Left renal cortex interstitium (tissue), 4 donors: ENCODE data around the gene CDC23. TPM values are rescaled to one million over a fixed set of nuclear protein-coding genes. Genes with fewer than 3 reads are reported as not detected.
"Not testable (repeated sequence)": the region's sequence is repeated elsewhere in the genome, so short reads cannot be mapped to it uniquely, and the experiment has no call there.

Source experiments
- DNase-seq, 4 donors: peaks; one replicate each; pipeline ENCODE4 v3.0.0-alpha.2; 2013; ENCODE audit warnings: low read depth in 4 of 4, low spot score in 2 of 4, missing footprints in 1 of 4
- polyA plus RNA-seq, 4 donors: library from polyadenylated mRNA; unstranded; fragments of 120-200 nt; gene quantifications; one replicate each; pipeline ENCODE4 v1.2.1, GENCODE V29; 2013; ENCODE audit not compliant: insufficient read length in 4 of 4

The CDC23 gene
- polyA plus RNA-seq, 4 donors: 56.6 to 67.5 (median 60.7) TPM

GRCh38 chr5:138223532-138223931 is 10.4 kb upstream of the CDC23 start:
- no peak for DNase-seq

DNA sequence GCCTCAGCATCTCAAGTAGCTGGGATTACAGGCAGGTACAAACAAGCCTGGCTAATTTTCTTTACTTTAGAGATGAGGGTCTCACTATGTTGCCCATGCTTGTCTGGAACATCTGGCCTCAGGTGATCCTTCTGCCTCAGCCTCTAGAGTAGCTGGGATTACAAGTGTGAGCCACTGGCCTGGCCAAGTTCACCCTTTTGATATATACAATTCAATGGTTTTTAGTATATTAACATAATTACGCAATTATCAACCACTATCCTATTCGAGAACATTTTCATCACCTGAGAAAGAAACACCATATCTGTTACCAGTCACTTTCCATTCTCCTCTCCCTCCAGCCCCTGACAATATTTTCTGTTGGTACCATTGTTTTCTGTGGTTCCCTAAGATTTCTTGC is 3.7 kb upstream of the CDC23 start:
- no peak for DNase-seq

DNA sequence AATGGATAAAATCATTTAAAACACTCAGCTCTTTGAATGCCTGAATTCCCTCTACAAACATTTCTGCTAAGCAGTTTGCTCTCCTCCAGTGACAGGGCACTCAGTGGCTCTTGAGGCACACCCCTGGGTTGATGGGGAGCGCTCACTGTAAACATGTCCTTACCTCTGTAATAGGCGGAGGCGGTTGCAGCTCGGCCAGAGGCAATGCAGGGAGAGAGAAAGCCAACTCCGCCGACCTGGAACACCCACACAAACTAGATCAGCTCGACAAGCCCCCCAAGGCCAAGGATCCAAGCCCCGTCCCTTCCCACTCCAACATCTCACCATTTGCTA is 329 bp downstream of the CDC23 start:
- peak in 1 of 4 donors; percentile 0 for DNase-seq

- DNase-seq: no peak
These were observed 2.1 kb downstream of the CDC23 start for GRCh38 chr5:138210985-138211384.

DNA sequence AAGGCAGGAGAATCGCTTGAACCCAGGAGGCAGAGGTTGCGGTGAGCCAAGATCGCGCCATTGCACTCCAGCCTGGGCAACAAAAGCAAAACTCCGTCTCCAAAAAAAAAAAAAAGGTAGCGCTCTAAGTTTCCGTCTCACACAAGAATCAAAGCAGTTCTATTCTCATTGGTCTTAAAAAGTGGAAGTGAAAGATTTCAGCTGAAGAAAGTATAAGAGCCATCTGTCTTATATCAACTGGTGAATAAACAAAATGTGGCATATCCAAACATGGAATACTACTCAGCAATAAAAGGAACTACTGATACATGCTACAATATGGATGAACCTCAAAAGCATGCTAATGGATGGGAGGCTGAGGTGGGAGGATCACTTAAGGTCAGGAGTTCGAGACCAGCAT is 19.3 kb downstream of the CDC23 start:
- not testable (repeated sequence) for DNase-seq

DNA sequence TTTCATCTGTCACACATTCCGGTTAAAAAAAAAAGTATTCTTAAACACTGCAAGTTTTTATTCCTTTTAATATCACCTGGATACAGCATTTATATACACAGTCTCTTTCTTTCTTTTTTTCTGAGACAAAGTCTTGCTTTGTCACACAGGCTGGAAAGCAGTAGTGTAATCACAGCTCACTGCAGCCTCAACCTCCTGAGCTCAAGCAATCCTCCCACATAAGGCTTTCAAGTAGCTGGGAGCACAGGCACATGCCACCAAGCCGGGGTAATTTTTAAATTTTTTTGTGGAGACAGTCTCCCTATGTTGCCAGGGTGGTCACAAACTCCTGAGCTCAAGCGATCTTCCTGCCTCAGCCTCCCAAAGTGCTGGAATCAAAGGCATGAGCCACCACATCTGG is 20.3 kb downstream of the CDC23 start:
- DNase-seq: no peak

GRCh38 chr5:138188626-138189025 is 24.5 kb downstream of the CDC23 start:
- no peak for DNase-seq

- DNase-seq: no peak
These were observed 27.1 kb downstream of the CDC23 start for GRCh38 chr5:138186002-138186447.

DNA sequence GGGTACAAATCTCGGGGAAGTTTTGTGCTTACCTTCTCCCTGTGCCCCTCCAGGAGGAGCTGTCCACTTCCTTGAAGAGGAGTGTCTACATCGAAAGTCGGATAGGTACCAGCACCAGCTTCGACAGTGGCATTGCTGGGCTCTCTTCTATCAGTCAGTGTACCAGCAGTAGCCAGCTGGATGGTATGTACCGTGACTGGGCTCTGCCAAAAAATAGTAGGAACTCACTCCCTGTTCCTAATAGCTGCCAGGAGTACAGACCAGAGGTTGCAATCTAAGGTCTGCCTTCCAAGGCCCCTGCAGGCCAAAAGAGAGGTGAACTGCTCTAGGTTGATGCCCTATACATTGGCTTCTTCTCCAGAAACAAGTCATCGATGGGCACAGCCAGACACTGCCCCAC is 30.3 kb downstream of the CDC23 start:
- DNase-seq: no peak

- DNase-seq: no peak
These were observed 32.3 kb downstream of the CDC23 start for GRCh38 chr5:138180841-138181240.

DNA sequence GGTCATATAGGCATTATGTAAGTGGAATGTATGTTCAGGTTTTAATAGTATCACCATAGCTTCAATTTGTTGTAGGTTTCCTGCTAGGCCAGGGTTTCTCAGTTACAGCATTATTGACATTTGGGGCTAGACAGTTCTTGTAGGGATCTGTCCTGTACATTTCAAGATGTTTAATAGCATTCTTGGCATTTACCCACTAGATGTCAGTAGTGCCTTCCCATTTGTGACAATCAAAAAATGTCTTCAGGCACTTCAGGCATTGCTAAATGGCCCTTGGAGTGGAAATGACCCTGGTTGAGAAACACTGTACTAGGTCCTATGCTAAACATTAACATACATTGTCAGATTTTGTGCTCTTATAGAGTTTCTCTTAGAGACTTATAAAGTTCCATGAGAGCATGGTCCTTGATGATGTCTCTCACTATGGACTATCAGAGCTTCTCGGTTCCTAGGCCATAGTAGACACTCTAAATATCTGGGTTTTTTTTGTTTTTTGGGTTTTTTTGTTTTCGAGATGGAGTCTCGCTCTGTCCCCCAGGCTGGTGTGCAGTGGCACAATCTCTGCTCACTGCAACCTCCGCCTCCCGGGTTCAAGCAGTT is 32.8 kb downstream of the CDC23 start:
- peak in 2 of 4 donors; percentile 37 to 45 for DNase-seq

GRCh38 chr5:138179277-138179857 is 33.8 kb downstream of the CDC23 start:
- no peak for DNase-seq

GRCh38 chr5:138178516-138179276 is 34.4 kb downstream of the CDC23 start, which contains the start of the genes BRD8 and KIF20A:
Gene BRD8, minus strand, starts transcription at chr5:138178630. Its CDS starts 16 bp downstream, at chr5:138178614.
Gene KIF20A, plus strand, starts transcription at chr5:138179112. Its CDS starts 569 bp downstream, at chr5:138179681.
- DNase-seq: peak; percentile 90 to 99 (median 96)

DNA sequence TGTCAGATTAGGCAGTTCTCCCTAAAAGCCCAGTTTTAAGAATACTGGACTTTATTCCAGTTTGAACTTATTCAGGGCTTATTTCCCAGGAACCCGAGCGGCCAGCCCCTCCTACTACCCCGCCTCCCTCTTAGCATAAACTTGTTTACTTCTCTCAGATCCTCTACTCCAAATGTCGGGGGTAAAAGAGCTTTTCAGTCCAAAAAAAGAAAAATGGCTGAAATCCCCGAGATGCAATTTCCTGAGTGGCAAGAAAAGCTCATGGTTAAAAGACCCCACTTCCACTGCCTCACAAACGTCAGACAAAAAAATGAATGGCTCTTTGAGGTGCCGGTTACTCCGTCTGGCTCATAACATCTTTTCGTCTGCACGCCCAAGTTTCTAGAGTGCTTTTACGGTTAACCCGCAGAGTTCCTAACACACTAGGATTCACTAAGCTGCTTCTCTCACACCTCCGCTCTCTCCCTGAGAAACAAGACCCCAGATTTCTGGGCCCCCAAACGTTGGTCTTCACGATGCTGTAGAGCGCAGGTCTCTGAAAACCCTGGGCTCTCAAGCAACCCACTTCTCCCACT is 35.1 kb downstream of the CDC23 start:
- peak; percentile 23 to 41 (median 30) for DNase-seq

DNA sequence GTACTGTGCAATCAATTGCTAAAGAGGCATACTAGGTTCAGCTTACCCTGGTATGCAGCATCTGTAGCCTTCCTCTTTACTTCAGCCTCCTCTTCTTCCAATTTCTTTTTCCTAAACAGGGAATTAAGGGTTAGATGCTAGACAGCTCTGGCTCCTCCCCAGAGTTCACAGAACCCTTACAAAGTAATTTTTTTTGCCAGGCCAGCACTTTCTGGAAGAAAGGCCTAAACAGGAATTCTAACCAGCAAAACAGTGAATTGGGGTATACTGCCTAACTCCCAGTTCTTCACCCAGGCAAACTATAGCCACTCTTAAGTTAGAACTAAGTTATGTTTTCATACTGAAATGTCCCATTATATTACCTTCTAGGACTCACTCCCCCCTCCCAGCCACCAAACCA is 42.8 kb downstream of the CDC23 start:
- DNase-seq: no peak

DNA sequence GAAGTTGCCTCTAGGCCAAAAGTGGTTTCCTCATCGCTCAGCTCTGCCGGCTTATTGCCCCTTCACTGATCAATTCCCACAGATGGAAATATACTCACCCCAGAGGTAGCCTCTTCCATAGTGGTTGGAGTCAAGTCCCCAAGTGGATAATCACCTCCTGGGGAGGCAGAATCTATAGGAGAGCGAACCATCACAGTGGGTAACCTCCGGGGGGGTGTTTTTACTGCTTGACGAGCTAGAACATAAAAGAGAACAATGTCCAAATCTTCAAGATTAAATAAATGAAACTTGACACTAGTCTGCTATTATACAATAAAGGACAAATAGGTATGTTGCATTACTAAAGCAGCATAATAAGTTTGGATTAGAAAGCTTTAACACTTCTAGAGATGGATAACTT is 44.0 kb downstream of the CDC23 start:
- DNase-seq: no peak

DNA sequence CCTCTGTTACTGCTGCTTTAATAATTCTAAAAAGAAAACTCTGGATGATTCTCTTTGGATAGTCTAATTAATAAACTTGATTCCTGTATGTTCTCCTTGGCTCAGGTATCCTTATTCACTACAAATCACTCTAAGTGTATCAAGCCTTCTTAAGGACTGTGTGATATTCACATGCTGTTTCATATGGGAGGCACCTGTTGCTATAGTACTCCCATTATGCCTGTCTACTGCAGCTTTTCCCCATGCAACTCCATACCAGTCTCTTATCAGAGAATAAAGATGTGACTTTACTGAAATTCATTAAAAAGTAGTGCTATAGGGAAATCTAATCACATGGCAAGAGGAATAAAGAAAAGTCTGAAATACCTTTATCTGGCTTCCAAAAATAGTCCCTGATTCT is 49.4 kb downstream of the CDC23 start:
- DNase-seq: no peak

DNA sequence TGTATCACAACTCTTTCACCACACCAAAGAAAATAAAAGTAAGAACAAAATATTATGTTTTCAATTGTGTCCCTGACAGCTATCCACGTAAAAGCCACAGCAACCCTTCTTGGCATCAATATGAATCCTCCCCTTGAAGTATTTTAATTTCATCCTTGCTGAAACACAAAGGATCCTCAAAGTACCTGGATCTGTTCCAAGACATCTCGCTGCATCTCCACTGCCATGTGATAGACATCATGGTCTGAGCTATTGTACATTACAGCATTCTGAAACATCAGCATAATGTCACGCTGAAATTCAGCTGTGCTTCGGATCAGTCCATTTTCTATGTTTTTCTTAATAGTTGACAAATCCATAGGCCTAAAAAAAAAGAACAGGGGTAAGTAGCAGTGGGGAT is 52.4 kb downstream of the CDC23 start:
- no peak for DNase-seq

DNA sequence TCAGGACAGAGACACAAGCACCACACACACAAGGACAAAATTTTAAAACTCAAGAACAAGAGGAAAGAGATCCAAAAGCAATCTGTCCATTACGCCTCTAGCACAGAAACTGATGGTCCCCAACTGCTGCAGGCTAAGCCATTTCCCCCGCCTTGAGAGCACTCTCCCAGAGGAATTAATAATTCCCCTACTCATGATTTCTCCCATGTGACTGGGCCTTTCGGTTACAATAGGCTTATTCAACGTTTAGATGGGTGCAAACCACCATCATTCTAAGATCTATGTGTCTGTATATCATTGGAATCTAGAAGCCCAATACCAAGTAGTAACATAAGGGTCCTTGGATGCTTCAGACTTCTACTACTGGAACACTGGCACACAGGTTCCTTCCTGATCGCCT is 53.5 kb downstream of the CDC23 start:
- no peak for DNase-seq

DNA sequence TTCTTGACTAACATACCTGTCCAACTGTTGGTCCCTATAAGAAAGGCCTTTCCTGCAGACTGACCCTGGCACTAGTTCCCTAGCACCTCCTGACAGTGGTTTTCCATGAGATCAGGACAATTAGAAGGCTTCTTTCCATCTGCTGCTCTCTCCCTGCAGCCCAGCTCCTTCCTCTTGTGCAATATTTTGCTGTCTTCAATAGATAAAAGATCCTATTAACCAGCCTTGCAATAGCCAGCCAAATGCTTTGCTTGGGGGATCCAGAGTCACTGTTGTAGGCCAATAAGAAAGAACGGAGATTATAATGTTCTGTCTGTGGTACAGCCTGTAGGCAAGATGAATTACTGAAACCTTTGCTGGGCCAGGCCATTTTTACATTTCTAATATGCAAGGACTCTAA is 55.5 kb downstream of the CDC23 start:
- DNase-seq: no peak

- not testable (repeated sequence) for DNase-seq
These were observed 57.1 kb downstream of the CDC23 start for GRCh38 chr5:138155977-138156376.
